HEK293 (cell line): ENCODE results near the gene NAV2.

ENCODE experiments used
- CTCF ChIA-PET: fragments of 350-600 bp; formaldehyde crosslinking; extraction: SDS; loops from one replicate; lab custom pipeline; 2021; ENCODE audit warnings: antibody characterized with exemption; lab: Yijun Ruan, JAX
- POLR2A ChIA-PET: fragments of 300-600 bp; formaldehyde crosslinking; extraction: SDS; loops from one replicate; lab custom pipeline; 2020; ENCODE audit warnings: antibody characterized with exemption, inconsistent platforms; lab: Yijun Ruan, JAX
- H3K27ac ChIP-seq: fragments of 200-500 bp; sonication (Bioruptor generic); 2 replicates; pipeline ENCODE4 v1.5.1; 2014; ENCODE audit warnings: low read depth, low read length, control low read depth, inconsistent platforms; ENCODE audit errors: extremely low read depth
- H3K36me3 ChIP-seq, 2 experiments: fragments of 200-500 bp in 1 of 2; sonication (Bioruptor generic) in 1 of 2; 1 replicate in 1 of 2; 2 replicates in 1 of 2; pipeline ENCODE4 v1.5.1; 2014 to 2017; ENCODE audit warnings: inconsistent platforms in 2 of 2, low read length in 2 of 2; ENCODE audit not compliant: control insufficient read depth in 2 of 2, insufficient read depth in 1 of 2
- H3K4me1 ChIP-seq: fragments of 200-500 bp; sonication (Bioruptor generic); 2 replicates; pipeline ENCODE4 v1.5.1; 2014; ENCODE audit warnings: mild to moderate bottlenecking, low read length, inconsistent platforms; ENCODE audit not compliant: control insufficient read depth, insufficient read depth
- H3K4me3 ChIP-seq: 2 replicates; pipeline ENCODE4 v1.5.1; 2011; ENCODE audit warnings: low read depth, mild to moderate bottlenecking, control low read depth, low read length, moderate library complexity
- H3K9me3 ChIP-seq: fragments of 200-500 bp; sonication (Bioruptor generic); 2 replicates; pipeline ENCODE4 v1.5.1; 2014; ENCODE audit warnings: low read depth, low read length, inconsistent platforms; ENCODE audit not compliant: control insufficient read depth, insufficient read depth
- CTCF ChIP-seq: fragments of 450-650 bp; formaldehyde crosslinking; IDR thresholded peaks from 2 replicates; pipeline ENCODE4 v1.5.1; 2016; ENCODE audit warnings: missing biosample characterization, missing genetic modification characterization
- HOXA7 ChIP-seq: sonication (generic); formaldehyde crosslinking; IDR thresholded peaks from 2 replicates; pipeline ENCODE4 v1.8.1; 2022; ENCODE audit warnings: missing genetic modification reagents, borderline replicate concordance
- IKZF3 ChIP-seq: fragments of 450-650 bp; IDR thresholded peaks from 2 replicates; pipeline ENCODE4 v1.5.0; 2018; ENCODE audit warnings: missing biosample characterization, mild to moderate bottlenecking, missing genetic modification characterization, moderate library complexity
- OVOL3 ChIP-seq: fragments of 450-650 bp; formaldehyde crosslinking; IDR thresholded peaks from 2 replicates; pipeline ENCODE4 v1.5.1; 2016; ENCODE audit warnings: missing biosample characterization, missing genetic modification characterization
- PATZ1 ChIP-seq: fragments of 450-650 bp; formaldehyde crosslinking; IDR thresholded peaks from 2 replicates; pipeline ENCODE4 v1.5.1; 2016; ENCODE audit warnings: missing biosample characterization, missing genetic modification characterization
- PRDM10 ChIP-seq: fragments of 450-650 bp; formaldehyde crosslinking; IDR thresholded peaks from 2 replicates; pipeline ENCODE4 v1.5.1; 2016; ENCODE audit warnings: missing biosample characterization, missing genetic modification characterization
- SCRT1 ChIP-seq: fragments of 450-650 bp; formaldehyde crosslinking; IDR thresholded peaks from 2 replicates; pipeline ENCODE4 v1.5.1; 2016; ENCODE audit warnings: missing biosample characterization, missing genetic modification characterization, borderline replicate concordance
- SCRT2 ChIP-seq: fragments of 450-650 bp; formaldehyde crosslinking; IDR thresholded peaks from 2 replicates; pipeline ENCODE4 v1.5.1; 2016; ENCODE audit warnings: missing biosample characterization, missing genetic modification characterization
- SP3 ChIP-seq: fragments of 450-650 bp; formaldehyde crosslinking; IDR thresholded peaks from 2 replicates; pipeline ENCODE4 v1.5.1; 2016; ENCODE audit warnings: missing biosample characterization, missing genetic modification characterization
- WT1 ChIP-seq: fragments of 450-650 bp; formaldehyde crosslinking; IDR thresholded peaks from 2 replicates; pipeline ENCODE4 v1.5.1; 2016; ENCODE audit warnings: missing biosample characterization, missing genetic modification characterization
- ZBTB7A ChIP-seq: fragments of 450-650 bp; formaldehyde crosslinking; IDR thresholded peaks from 2 replicates; pipeline ENCODE4 v1.5.1; 2016; ENCODE audit warnings: low read depth, missing biosample characterization, missing genetic modification characterization
- ZEB2 ChIP-seq: fragments of 450-650 bp; formaldehyde crosslinking; IDR thresholded peaks from 2 replicates; pipeline ENCODE4 v1.5.1; 2016; ENCODE audit warnings: missing biosample characterization, missing genetic modification characterization
- ZNF311 ChIP-seq: fragments of 450-650 bp; formaldehyde crosslinking; IDR thresholded peaks from 2 replicates; pipeline ENCODE4 v1.5.1; 2017; ENCODE audit warnings: missing biosample characterization, missing genetic modification characterization, borderline replicate concordance
- ZNF354C ChIP-seq: fragments of 450-650 bp; formaldehyde crosslinking; IDR thresholded peaks from 2 replicates; pipeline ENCODE4 v1.5.1; 2016; ENCODE audit warnings: missing biosample characterization, missing genetic modification characterization, low read depth, borderline replicate concordance
- ZNF366 ChIP-seq: fragments of 450-650 bp; formaldehyde crosslinking; conservative IDR thresholded peaks from 2 replicates; pipeline ENCODE4 v1.5.1; 2016; ENCODE audit warnings: missing biosample characterization, missing genetic modification characterization
- ZNF501 ChIP-seq: fragments of 450-650 bp; formaldehyde crosslinking; IDR thresholded peaks from 2 replicates; pipeline ENCODE4 v1.5.1; 2016; ENCODE audit warnings: missing biosample characterization, missing genetic modification characterization
- ZNF571 ChIP-seq: fragments of 450-650 bp; formaldehyde crosslinking; IDR thresholded peaks from 2 replicates; pipeline ENCODE4 v1.5.0; 2017; ENCODE audit warnings: missing biosample characterization, missing genetic modification characterization
- TF ChIP-seq, protein P1 (sequence below): fragments of 450-650 bp; formaldehyde crosslinking; IDR thresholded peaks from 2 replicates; pipeline ENCODE4 v1.5.1; 2016; ENCODE audit warnings: missing biosample characterization, missing genetic modification characterization, borderline replicate concordance
- TF ChIP-seq, protein P2 (sequence below): fragments of 450-650 bp; formaldehyde crosslinking; IDR thresholded peaks from 2 replicates; pipeline ENCODE4 v1.5.1; 2017; ENCODE audit warnings: missing biosample characterization, missing genetic modification characterization
- TF ChIP-seq, protein P3 (sequence below): fragments of 450-650 bp; formaldehyde crosslinking; IDR thresholded peaks from 2 replicates; pipeline ENCODE4 v1.5.1; 2016; ENCODE audit warnings: missing biosample characterization, missing genetic modification characterization

The NAV2 gene

GRCh38 chr11:20109731-20110445 is 397.3 kb downstream of the NAV2 start:
- peaks cover 0 to 28% of the 10 kb centered on the region in 2 experiments; a peak in 1 of 3 replicates for H3K36me3 ChIP-seq
- H3K9me3 ChIP-seq = no peaks in the 10 kb centered on the region
- ChIA-PET POLR2A (no interaction called here), CTCF (interaction anchor here (0.8 to 5.0 kb wide), 10 partner anchors 11 to 158 kb away, joined by 3 to 68 read pairs (median 4); no protein-coding TSS in a partner anchor)
- H3K27ac ChIP-seq = no peak overlapping the region
- H3K4me3 ChIP-seq = no peak overlapping the region
- peaks cover 3% of the 10 kb centered on the region; the same call in 1 of the 2 replicates for H3K4me1 ChIP-seq
- TF ChIP-seq, protein P1, sequence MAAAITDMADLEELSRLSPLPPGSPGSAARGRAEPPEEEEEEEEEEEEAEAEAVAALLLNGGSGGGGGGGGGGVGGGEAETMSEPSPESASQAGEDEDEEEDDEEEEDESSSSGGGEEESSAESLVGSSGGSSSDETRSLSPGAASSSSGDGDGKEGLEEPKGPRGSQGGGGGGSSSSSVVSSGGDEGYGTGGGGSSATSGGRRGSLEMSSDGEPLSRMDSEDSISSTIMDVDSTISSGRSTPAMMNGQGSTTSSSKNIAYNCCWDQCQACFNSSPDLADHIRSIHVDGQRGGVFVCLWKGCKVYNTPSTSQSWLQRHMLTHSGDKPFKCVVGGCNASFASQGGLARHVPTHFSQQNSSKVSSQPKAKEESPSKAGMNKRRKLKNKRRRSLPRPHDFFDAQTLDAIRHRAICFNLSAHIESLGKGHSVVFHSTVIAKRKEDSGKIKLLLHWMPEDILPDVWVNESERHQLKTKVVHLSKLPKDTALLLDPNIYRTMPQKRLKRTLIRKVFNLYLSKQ = no peak
- TF ChIP-seq ZNF571 (tag by site-specific recombination) (no peak), ZNF366 (tag by site-specific recombination) (no peak), OVOL3 (no peak)

DNA sequence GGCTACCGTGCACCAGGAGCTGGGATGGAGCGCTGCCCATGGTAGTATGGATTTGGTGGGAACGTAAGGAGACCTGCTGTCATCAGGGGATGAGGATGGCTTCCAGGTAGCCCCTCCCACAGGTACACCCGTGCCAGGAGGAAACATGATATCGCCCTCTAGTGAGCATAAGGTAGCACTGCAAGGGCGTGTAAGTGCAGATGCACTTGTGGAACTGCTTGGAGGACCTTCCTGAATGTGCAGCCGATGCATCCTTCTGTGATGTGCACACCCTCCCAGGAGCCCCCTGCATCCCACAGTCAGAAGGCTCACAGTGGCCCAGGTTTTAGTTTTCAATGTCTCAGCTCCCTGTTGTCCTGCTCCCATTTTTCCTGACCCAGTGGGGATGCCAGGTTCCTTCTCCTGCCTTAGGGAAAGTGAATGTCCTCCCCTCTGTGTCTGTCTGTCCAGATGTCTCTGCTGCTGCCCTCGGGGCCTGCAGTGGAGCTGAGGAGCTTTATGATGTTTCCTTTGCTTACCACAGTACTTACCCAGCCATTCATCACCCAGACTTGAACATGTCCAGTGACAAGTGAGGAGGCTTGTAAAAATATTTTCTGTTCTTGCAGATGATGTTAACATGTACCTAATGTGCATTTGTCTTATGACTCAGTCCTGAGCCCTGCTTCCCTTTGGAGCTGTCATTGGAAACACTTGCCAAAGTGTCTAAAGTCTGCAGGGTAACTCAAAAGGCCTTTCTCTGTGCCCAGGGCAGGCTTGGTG is 398.5 kb downstream of the NAV2 start:
- CTCF ChIA-PET = interaction anchor here (0.5 to 8.6 kb wide), 37 partner anchors 11 to 550 kb away, joined by 3 to 70 read pairs (median 4); no protein-coding TSS in a partner anchor
- no peak overlapping the region for H3K27ac ChIP-seq
- H3K9me3 ChIP-seq = no peaks in the 10 kb centered on the region
- H3K36me3 ChIP-seq = peaks cover 0 to 23% of the 10 kb centered on the region in 2 experiments; a peak in 1 of 3 replicates
- POLR2A ChIA-PET = no interaction called here
- H3K4me3 ChIP-seq = no peak overlapping the region
- H3K4me1 ChIP-seq = peaks cover 3% of the 10 kb centered on the region; the same call in 1 of the 2 replicates
- no peak for TF ChIP-seq PRDM10
- TF ChIP-seq ZEB2 = peak; percentile 66; the same call in 1 of the 2 replicates
- 0 out of 2 replicates have a peak, but pooled peaks have one; percentile 43 for TF ChIP-seq PATZ1 (tag by site-specific recombination)
- no peak for TF ChIP-seq ZNF311 (tag by site-specific recombination)
- TF ChIP-seq CTCF = peak; percentile 75
- TF ChIP-seq WT1 (tag by site-specific recombination) = peak; percentile 65; the same call in 1 of the 2 replicates
- TF ChIP-seq SP3 (tag by site-specific recombination) = peak; percentile 22; the same call in 1 of the 2 replicates
- TF ChIP-seq HOXA7 (CRISPR knock-in tag) = no peak
- 0 out of 2 replicates have a peak, but pooled peaks have one; percentile 32 for TF ChIP-seq ZNF501 (tag by site-specific recombination)
- peak; percentile 90 for TF ChIP-seq SCRT2 (tag by site-specific recombination)
- TF ChIP-seq, protein P2, sequence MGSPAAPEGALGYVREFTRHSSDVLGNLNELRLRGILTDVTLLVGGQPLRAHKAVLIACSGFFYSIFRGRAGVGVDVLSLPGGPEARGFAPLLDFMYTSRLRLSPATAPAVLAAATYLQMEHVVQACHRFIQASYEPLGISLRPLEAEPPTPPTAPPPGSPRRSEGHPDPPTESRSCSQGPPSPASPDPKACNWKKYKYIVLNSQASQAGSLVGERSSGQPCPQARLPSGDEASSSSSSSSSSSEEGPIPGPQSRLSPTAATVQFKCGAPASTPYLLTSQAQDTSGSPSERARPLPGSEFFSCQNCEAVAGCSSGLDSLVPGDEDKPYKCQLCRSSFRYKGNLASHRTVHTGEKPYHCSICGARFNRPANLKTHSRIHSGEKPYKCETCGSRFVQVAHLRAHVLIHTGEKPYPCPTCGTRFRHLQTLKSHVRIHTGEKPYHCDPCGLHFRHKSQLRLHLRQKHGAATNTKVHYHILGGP (tag by site-specific recombination) = no peak
- TF ChIP-seq IKZF3 (tag by site-specific recombination) = no peak
- TF ChIP-seq ZNF354C = no peak
- TF ChIP-seq, protein P3, sequence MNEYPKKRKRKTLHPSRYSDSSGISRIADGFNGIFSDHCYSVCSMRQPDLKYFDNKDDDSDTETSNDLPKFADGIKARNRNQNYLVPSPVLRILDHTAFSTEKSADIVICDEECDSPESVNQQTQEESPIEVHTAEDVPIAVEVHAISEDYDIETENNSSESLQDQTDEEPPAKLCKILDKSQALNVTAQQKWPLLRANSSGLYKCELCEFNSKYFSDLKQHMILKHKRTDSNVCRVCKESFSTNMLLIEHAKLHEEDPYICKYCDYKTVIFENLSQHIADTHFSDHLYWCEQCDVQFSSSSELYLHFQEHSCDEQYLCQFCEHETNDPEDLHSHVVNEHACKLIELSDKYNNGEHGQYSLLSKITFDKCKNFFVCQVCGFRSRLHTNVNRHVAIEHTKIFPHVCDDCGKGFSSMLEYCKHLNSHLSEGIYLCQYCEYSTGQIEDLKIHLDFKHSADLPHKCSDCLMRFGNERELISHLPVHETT = 0 out of 2 replicates have a peak, but pooled peaks have one; percentile 26
- peak; percentile 92 for TF ChIP-seq SCRT1
- no peak for TF ChIP-seq ZBTB7A (tag by site-specific recombination)
